HTR-8/SVneo (cell line): ENCODE data around the gene AKIRIN2.

Experiments used
- DNase-seq: peaks from one replicate; pipeline ENCODE4 v3.0.0; 2011; ENCODE audit warnings: low spot score, mixed read lengths; ENCODE audit not compliant: insufficient read length
- FAIRE-seq: peaks from 2 replicates; lab custom pipeline; 2011; peaks lifted over from hg19 to GRCh38; lab: Jason Lieb, UNC

The AKIRIN2 gene

DNA sequence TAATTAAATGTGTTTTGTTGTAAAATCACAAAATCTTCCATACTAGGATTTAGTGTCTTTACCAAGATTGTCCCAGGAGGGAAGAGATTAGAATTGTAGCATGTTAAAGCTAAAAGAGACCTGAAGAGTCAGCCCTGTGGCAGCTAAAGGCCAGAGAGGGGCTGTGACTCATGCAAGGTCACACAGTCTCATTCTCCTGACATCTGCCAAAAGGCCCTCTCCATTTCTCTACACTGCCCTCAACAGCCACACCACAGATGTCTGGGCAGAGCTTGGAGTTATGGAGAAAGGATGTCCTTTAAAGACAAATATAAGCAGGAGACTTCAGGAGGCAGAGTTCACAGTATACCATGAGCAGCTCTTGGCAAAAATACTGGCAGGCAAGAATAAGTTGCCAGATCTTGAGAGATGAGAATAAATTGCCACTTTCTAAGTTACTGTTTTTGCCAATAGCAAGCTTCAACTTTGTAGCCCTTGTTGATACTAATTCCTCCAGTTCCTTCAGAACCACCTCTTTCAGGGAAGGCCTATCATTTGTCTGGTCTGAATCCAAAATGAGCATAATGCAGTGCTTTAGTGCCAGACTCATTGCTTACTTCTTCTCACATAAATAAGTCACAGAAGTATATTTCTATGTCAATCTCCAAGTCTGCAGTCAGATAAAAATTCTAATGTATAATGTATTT lies 41.7 kb downstream of the AKIRIN2 start:
- no peak for FAIRE-seq
- no peak for DNase-seq

DNA sequence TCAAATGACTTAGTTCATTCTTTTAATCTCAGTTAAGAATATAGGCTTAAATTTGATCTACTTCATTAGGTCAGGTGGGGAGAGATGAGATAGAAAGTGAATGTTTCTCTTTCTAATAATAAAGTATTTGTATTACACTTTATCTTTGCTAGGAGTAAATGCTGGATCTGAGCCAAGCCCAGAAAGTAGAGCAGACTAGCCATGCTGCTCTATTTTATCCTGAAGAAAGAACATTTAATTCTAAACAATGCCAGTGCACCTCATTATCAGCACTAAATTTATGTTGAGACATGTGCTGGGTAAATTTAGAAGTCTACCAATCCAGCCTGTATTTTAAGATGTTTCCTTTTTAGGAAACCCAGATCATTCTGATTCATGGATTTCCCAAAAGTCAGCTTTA lies 43.5 kb downstream of the AKIRIN2 start:
- no peak for FAIRE-seq
- DNase-seq: no peak

DNA sequence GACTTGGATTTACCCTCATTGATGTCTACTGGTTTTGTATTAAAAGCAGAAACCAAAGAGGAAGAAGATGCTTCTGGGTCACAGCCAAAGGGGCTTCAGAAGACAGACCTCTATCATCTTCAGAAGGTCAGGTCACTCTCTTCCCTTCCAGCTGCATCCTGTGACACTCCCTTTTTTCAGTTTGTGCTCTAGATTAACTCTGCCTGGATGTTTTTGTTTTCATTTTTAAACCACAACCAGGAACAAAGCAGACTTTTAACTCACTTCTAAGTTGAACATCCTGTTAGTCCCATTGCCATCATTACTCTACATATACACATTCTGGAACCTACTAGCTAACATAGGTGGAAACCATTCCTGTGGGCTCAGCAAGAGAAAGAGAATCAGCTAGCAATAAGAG lies 45.2 kb downstream of the AKIRIN2 start:
- FAIRE-seq: no peak
- no peak for DNase-seq

DNA sequence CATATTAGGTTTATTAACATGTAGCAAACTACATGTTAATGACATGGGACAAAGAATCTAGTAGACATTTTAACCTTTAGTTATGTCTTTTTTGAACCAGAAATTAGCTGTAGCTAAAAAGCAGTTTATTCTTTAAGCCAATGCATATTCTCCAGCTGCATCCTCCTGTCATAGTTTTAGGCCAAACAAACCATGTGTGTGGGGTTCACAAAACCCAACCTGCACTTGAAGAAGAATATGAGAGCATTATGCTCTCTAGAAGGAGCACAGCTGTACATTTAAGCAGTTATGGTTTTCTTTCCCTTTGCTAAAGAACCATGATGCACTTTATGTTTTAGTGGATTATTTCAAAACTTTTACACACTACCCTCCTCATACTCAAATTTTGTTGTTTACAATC lies 46.2 kb downstream of the AKIRIN2 start:
- DNase-seq (no peak), FAIRE-seq (no peak)

DNA sequence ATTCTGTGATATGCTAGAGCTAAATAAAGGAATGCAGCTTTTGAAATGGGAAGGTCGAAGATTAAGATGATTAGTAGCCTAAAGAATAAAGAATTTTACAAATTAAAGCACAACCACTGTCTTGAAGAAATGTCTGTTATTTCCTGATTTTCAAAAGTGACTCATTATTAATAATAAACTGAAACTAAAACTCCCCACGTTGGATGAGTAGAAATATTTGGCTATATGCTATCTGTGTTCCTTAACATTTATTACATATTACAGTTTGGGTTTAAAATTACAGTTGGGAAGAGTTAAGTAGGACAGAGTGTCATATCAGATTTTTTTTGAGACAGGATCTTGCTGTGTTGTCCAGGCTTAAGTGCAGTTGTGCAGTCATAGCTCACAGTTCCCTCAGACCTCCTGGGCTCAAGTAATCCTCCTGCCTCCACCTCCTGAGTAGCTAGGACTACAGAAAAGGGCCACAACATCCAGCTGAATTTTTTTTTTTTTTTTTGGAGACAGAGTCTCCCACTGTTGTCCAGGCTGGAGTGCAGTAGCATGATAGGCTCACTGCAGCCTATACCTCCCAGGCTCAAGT lies 47.1 kb downstream of the AKIRIN2 start:
- FAIRE-seq: no peak
- DNase-seq: no peak

DNA sequence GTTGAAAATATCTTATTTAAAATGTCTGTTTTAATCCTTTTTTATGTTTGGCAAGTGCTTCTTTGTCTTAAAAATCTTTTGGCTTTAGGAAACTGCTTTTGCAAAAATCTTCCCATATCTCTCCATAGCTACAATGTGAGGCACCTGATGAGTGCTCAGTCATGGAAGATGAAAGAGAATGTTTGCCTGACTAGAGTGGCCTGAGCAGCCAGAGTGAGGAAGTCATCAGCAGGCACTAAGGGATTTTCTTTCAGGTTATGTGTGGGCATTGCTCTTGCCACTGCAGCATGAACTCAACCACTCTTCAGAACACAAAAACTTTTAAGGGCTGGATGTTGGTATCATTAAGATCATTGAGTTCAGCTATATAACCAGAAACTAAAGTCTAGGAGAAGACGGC lies 47.9 kb downstream of the AKIRIN2 start:
- DNase-seq (no peak), FAIRE-seq (no peak)

DNA sequence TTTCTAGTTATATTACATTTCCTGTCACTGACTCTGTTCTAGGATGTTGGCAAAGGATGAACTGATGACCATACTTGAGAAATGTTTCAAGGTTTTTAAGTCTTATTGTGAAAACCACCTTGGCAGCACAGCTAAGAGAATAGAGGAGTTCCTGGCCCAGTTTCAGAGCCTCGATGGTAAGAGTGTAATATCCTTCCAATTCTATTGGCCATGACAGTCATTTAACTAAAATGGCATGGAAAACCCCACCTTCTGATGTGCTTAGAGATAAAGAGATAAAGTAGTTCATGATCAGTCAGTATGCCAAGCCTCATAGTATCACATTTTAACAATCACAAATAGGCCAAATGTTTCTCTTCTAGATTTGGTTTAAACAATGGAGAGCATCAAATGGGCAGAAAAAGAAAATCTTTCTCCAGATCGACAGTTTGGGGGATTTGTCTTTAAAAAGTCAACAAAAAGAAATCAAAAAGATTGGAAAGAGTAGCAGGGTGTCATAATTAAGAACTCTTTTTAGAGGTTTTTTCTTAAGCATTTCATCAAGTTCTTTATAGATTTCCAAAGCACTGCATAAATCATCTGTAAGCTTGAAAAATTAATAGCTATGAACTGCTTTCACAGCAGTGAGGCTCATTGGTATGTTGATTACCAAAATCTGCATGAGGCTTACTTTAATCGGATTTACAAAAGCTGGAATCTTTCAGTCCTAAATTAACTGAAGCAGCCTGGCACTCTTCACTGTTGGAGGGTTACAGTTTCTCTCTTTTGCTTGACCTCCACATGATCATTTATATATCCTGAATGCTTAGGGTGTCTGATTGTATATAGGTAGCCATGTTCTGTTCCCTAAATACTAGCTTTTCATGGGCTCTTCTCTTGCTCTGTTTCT lies 48.7 kb downstream of the AKIRIN2 start:
- FAIRE-seq (no peak), DNase-seq (no peak)

DNA sequence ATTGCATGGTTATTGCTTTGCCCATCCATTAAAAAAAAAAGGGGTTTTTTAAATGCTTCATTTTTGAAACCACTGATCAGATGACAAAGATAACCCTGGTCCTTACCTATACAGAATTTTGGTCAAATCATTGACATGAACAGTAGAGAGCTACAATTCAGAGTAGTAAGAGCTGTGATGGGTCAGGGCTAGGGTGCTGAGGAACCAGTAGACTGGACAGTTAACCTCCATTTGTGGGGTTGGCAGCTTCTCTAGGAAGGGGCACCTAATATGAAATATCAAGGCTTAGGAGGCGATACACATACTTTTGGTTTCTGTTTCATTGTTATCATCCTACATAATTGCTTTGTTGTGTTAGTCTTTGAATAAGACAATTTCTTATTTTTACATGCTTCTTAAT lies 57.0 kb downstream of the AKIRIN2 start:
- no peak for FAIRE-seq

DNA sequence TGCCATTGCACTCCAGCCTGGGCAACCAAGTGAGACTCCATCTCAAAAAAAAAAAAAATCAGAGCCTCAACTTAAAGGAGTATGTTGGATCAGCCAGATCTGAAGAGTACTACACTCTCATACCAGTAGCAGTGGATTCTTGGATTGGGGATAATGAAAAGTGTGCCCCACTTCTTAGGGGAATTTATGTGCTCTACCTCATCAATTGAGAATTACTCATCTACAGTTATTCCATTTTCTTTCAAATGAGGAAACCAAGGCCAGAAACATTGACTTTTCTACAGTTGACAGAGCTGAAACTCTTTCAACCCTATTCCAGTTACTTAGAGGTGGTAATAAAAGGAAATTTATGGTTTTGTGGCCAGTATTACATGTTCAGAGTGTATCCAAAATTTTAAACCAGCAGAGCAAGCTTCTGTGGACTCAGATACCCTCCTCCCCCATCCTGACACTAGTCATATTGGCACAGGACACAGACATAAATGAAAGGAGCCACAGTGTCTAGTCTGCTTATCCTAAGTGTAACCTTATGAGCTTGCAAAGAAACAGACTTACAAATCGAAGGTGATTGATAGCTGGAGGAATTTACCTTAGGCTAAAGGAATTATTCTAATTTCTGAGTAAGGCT lies 60.9 kb downstream of the AKIRIN2 start:
- DNase-seq (no peak), FAIRE-seq (no peak)

More for the DNA sequence above, 57.0 kb downstream of the AKIRIN2 start:
- no peak for DNase-seq

DNA sequence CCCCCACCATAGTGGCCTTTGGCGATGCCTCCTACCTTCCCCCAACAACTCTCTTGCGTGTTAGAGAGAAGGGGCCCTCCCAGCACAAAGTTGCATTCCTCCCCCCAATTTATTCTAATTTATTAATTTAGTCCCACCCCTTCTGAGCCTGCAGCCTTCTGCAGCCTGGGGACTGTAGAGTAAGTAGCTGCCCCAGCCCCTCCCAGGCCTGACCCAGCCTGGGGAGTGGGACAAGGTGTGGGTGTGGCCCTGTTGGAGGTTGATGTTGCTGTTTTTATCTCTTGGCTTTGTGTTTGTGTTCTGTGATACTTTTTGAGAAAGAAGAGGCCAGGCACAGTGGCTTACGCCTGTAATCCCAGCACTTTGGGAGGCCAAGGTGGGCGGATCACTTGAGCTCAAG lies 62.7 kb downstream of the AKIRIN2 start:
- DNase-seq: no peak
- no peak for FAIRE-seq

DNA sequence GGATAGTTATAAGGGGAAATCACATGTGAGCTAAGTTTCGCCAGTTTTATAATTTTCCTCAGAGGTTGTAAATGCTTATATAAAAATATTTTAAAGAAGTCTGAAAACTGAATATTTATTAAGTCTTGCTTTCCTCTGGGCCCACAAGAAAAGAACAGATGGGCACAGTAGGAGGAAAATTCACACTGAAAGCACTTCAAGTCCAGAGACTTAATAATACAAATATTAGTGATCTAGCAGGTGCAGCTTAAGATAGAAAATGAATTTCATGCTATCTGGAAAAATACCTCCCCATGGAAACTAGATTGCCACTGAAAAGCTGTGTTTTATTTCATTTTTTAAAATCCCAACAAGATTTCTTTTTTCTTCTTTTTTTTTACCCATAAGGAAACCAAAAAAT lies 64.9 kb downstream of the AKIRIN2 start:
- no peak for DNase-seq
- FAIRE-seq: no peak

DNA sequence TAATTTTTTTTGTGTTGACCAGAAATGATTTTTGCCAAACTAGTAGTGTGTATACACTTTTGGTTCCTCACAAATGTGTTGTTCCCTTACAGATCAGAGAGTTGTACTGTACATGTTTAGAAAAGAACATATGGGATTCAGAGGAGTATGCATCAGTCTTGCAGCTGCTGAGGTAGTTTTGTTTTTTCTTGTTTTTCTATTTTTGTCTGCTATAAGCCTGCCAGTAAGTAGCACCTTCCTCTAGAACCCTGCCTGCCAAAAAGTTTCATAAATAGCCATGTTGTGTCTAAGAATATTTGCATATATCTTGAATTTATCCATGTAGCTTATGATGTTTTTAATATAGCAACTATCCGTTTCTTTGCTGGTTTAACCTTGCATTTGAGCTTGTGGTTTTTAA lies 65.7 kb downstream of the AKIRIN2 start:
- FAIRE-seq (no peak), DNase-seq (no peak)

DNA sequence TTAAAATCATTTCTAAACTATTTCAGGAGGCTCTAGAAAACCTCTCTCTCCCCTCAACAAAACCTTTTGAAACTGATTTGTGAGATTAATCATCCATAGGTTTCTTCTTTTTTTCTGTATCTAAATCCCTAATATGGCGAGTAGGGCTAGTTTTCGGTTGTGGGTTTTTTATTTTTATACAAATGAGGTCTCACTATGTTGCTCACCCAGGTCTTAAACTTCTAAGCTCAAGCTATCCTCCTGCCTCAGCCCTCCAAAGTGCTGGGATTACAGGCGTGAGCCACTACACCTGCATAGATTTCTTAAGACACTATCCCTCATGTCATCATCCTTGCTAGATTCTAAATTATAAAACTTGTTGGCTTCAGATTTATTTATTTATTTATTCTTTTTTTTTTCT lies 68.2 kb downstream of the AKIRIN2 start:
- no peak for DNase-seq
- FAIRE-seq: no peak

DNA sequence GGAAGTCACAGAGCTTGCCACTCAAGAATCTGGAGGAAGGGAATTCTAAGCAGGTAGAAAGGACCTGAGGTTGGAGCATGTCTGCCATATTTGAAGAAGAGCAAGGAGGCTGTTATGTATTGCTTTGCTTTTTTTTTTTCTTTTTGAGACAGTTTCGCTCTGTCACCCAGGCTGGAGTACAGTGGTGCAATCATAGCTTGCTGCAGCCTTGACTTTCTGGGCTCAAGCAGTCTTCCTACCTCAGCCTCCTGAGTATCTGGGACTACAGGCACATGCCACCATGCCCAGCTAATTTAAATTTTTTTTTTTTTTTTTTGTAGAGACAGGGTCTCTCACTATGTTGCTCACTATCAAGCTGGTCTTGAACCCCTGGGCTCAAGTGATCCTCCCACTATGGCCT lies 71.3 kb downstream of the AKIRIN2 start:
- DNase-seq: no peak
- no peak for FAIRE-seq

DNA sequence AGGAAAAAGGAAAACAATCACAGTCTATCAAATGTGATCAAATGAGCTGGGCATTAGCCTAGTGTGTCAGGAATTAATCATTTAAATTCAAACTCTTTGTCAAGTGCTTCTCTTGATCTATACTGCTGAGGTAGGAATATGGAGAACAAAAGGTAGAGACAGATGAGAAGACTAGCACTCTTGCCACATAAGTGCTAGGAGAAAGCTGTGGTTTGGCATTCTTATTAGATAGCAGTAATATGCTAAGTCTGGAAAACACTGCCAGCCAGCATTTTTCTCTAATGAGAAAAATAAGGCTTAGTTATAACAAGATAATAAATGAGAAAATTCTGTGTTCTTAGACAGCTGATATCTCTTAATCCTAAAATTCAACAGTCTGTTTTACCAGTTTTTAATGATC lies 73.2 kb downstream of the AKIRIN2 start:
- FAIRE-seq (no peak), DNase-seq (no peak)

DNA sequence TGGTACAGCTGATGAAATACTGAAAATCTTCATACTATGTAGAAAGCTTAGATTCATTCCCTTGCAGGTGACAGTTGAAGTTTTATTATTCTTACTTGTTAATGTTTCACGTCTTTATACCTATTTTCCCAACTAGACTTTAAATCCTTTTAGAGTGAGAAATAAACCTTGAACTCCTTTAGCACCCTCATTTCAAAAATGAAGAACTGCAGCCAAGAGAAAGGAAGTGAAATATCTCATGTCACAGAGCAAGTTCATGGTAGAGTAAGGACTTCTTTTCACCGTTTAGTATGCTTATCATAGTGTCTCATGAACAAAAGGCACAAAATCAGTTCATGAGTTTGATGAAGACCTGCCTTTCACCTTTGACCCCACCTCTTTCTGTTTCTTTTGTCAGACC lies 73.6 kb downstream of the AKIRIN2 start:
- peak; percentile 46 for FAIRE-seq
- DNase-seq: no peak
